GM19023 (cell line): Measurements from ENCODE around the gene MST1.

Experiments used
- ATAC-seq: cut with Tn5 transposase; IDR thresholded peaks from one replicate; pipeline ENCODE4 v1.9.1; 2021; ENCODE audit warnings: mild to moderate bottlenecking, moderate library complexity; ENCODE audit not compliant: unreplicated experiment

Gene MST1

DNA sequence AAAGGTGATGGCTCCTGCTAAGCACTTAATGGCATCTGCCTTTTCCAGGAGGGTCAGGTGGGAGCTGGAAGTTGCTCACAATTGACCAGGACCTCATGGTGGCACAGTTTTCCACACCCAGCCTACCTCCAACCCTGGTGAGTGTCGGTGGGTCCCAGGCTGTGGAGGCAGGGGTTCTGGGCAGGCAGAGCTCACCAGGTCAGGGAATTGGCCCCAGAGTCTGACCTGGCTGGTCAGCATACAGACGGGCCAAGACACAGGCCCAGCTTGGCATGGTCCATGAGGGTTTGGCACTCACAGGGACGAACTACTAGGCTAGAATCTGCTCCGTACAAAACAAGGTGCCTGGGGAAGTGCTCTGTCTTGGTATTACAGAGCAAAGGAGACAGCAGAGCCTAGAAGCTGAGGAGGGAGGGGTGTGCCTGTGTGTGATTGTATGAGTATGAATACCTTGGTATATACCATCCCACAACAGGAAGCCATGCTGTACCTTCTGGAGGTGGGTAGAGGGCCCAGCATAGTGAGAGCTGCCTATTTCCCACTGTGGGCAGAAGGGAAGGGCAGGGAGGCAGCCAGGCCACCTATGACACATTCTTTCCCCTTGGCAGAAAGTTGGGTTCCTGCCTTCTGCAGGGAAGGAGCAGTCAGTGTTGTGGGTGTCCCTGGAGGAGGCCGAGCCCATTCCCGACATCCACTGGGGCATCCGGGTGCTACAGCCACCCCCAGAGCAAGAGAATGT, 8.6 kb downstream of the MST1 start:
- no peak for ATAC-seq

DNA sequence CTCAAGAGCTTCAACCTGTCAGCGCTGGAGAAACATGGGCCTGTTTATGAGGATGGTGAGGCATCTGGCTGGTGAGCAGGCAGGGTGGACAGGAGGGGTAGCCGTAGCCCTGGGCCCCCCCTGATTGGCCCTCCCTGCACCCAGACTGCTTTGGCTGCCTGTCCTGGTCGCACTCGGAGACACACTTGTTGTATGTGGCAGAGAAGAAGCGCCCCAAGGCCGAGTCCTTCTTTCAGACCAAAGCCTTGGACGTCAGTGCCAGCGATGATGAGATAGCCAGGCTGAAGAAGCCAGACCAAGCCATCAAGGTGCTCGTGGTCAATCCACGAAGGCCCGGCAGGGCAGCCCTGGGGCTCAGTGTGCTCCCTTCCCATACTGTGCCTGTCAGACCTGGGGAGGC, 13.4 kb downstream of the MST1 start:
- ATAC-seq: no peak

DNA sequence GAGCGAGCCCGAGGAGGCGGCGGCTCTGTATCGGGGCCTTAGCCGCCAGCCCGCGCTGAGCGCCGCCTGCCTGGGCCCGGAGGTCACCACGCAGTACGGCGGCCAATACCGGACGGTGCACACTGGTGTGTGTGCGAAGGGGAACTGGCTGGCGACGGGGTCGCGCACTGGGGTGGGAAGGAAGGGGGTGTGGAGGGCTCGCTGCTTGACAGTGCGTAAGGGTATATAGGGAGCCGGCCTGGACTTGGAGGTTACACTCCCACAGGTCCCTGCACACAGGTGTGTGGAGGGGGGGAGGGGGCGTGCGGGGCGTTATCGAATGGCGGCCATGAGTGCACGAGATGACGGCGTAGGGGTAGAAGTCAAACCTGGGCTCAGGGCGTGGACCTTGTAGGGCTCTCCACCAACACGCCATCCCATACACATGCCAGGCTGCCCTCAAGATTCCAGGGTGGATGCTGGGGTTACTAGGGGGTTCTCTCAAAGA, 14.7 kb downstream of the MST1 start:
- peak; percentile 26 for ATAC-seq

DNA sequence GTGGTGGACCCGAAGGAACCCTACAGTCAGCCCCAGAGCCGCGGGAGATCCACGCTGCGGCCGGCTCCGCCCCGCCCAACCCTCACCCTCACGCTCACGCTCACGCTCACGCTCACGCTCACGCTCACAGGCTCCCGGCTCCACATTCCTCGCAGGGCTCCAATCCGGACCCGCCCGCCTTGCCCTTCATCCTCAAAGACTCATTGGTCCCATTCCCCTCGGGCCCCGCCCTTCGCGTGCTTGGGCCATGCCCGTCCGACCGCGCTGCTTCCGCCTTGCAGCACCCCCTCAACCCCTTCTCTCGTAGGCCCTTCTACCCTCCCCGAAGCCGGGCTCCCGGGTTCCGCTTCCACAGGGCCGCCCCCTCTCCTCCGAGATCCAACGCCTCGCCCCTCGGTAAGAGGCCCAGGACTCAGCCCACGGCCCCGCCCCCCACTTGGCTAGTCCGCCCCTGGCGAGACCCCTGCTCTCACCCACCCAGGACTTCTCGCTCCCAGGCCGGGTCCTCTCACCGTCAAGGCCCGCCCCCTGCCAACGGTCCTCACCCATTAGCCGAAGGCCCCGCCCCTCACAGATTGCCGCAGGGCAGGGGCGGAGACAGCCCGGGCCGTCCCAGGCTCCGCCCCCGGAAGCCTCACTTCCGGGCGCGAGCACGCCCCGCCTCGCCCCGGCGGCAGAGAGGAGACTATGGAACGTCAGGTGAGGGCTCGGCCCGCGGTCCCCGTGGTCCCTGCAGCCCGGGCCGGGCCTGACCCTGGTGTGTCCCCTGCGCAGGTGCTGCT, 15.4 kb downstream of the MST1 start, which contains the start of gene APEH:
Gene APEH, plus strand, starts transcription at position 637 of the 782 bp plus-strand sequence. Its CDS starts 51 bp downstream, at position 688.
- ATAC-seq: peak; percentile 80

DNA sequence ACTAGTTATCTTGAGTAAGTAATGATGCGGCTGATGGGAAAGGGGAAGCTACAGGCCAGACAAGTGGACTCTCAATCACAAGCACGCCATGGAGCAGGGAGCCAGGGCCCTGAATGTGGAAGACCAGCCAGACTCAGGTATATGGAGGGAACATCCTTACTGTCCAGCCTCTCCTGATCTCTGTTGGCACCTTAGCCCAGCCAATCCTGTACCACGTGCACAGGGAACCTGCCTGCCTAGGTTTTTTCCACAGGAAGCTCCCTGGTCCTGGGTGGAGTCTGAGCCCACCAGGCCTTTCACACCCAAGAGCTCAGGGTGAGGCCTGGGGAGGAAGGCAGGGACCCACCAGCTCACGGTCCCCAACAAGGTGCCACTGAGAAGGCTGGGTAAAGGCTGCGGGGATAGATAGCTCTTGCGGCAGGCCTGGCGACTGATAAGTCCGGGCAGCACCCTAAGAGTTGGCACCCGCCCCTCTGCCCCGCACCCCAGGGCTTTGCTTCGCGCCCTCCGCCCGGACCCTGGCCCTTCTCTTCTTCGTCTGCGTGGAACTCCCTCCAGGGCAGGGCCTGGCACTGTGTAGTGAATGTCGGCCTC, 16.1 kb downstream of the MST1 start:
- no peak for ATAC-seq

DNA sequence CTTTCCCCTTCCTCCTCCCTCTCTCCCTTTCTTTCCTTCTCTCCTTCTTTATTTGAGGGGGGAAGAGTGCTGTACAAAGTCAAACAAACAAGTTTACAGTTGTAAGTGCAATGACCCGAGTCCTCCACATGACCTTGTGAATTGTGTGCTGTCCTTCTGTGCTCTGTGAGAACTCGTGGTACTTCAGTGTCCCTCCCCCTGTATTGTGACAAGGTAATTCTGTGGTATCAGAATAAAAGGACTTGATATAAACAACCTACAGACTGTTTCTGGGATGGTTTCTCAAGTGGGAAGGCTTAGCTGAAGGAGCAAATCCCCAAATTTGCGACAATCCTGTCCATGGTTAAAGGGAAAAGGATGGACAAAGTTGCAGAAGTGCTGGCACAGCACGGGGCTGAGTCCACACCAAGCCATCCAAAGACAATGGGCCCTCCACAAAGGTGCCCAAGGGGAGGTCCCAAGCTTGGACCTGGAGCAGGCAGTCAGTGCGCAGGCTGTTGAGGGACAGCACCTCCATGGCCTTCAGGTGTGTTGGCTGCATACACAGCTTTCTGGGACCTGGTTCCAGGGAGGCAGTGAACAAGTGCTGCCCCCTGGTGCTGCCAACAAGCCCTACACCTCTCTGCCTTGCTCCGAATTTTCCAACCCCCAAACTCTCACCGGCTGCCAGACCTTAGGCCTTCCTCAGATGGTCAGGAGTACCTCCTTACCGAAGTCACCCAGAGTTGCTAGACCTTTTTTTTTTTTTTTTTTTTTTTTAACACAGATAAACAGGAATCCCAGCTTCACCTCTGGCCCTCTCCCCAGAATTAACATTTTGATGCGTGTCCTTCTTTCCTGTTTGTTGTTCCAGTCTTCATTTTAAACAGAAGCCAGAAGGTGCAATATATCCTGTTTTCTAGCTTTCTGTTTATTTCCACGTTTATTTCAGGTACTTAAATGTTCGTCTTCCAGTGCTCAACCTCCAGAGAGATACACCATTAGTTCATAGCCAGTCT, 17.7 kb downstream of the MST1 start:
- no peak for ATAC-seq

DNA sequence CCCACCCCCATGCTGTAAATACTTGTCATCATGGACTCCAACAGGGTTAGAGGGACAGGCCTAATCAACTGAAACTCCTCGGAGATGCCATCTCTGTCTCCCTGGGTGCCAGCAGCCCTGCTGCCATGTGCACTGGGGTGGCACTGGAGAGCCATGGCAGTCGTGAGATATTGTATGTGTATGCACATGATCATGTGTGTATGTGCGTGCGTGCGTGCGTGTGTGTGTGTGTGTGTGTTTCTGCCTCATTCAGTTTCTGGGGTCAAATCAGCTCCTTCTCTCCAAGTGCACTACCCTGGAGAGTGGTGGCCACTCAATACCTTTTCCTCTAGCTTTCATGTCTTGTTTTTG, 18.4 kb downstream of the MST1 start:
- ATAC-seq: no peak

DNA sequence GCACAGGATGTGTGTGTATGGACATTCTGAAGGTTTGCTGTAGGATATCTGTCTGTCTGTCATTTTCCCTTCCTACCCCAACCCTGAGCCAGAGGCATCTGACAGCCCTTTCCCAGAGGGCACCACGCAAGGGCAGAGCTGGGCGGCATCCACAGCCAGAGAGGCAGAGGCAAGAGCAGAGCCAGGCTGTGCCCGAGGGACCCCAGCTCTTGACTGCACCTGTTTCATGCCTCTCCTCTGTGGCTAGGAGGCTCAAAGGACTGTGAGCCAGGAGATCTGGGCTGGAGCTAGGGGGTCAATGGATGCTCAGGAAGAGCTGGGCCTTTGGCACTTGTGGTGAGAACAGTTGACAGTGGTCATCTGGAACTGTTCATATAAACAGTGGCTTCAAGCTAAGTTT, 19.9 kb downstream of the MST1 start:
- ATAC-seq: no peak

DNA sequence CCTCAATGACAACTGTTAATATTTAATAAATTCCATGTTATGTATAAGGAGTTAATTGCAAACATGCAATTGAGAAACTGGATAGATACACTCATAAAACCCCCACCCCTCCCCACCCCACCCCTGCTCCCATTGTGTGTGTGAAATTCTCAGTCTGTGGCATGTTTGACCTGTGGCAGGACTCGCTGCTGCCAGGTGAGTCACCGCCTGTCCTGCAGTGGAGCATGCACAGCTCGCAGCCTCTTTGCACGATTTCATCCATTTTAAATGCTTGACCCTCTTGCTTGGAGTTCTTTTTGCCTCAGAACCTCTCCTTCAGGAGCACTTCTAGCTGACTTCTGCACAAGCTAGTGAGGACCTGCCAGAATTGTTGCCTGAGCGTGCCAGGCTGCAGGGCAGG, 20.4 kb downstream of the MST1 start:
- no peak for ATAC-seq

DNA sequence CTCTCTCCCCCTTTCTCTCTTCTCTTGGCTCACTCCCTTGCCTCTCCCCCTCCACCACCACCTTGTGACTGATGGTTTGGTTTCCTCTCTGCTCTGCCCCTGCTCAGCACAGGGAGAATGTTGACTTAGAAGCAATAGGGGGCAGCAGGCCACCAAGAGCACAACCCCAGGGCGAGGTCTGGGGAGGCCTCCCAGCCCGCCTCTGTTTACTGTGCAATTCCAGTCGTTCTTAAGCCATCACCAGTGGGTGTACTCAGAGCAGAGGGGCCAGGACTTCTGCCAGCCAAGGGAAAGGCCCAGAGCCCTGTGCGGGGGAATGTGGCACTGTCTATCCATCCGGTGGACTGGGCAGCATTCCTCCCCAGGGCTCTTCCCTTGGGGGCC, 20.9 kb downstream of the MST1 start:
- no peak for ATAC-seq

DNA sequence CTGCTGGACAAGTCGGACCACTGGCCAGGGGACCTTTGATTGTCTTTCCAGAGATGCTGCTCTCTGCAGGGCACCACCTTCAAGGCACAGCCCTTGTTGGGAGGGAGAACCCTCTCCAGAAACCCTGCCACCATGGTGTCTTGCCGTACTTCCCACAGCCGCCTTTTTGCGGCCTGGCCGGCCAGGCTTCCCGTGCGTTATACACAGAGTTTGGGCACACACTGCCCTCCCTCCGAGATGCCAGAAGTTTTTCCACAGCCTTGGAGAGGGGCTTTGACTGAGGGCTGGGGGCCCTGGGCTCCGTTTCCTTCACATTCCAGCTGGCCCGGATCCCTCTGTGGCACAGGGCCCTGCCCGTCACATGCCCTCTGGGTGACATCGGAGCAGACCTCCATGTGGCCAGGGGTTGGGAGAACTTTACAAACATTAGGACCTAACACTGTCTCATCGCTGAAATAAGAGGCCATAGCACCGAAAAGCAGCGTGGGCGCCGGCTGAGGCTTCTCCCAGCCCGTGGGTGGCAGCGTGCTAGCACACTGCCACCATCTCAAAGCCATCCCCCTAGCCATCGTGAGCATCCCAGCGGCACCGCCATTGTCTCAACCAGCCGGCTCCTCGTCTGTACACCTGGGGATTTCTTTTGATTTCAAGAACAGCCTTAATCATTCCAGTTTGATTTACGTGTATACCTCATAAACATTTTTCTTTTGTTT, 21.4 kb downstream of the MST1 start:
- ATAC-seq: no peak

DNA sequence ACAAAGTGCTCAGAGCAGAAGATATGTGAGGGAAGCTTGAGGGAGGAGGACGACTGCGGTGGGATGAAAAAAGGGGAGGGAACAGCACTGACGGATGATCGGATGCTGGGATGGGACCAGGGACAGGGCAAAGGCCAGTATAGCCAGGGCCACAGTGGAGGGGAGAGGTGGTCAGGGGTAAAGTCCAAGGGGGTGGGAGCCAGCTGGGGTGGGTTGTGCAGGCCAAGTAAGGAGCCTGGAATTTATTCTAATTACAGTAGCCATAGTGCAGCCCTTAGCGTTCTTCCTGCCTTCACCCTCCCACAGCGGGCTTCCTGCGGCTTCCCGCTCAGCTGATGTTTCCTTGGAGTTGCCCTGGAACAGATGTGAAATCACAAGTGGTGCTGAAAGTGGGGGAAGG, 22.7 kb downstream of the MST1 start:
- ATAC-seq: no peak

DNA sequence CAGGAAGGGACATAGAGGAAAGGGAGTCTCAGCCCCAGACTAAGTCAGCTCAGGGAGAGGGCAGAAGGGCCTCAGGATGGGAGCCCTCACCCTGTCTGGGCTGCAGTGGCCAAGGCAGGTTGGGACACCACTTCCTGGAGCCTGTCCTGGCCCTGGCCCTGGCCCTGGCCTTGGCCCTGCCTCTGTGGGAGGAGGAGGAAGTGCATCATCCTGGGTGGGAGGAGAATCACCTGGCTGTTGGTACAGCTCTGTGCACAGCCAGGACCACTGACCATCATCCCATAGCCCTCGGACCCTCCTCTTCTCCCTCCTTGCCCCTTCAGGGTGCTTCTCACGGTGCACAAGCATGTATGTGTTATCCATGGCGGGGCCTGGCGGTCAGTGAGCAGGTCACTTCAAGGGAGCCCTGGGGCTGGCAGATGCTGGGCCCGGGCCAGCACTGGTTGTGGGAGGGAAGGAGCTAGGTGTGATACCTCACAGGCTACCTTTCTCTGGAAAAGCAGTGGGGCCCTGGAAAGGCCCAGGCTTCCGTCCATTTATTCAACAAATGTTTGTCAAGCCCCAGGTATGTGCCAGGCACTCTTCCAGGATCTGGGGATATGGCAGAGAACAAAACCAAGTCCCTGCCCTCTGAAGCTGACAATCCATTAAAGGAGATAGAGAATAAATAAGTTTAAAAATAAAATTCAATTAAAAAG, 23.3 kb downstream of the MST1 start:
- ATAC-seq: no peak

DNA sequence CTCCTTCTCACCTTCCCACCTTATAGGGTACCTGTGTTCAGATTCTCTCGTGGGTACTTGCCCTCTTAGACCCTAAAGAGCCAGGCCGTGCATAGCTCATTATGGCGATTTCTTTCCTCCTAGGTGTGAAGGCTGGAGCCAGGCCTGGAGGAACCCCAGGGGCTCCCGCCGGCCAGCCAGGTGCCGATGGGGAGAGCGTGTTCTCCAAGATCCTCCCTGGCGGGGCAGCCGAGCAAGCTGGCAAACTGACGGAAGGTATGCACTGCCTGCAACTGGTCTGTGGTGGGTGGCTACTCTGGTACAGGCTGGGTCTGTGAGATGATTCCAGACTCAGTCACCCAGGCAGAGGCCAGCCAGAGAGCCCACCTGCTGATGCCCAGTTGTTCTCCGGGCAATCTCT, 25.0 kb downstream of the MST1 start:
- ATAC-seq: no peak

DNA sequence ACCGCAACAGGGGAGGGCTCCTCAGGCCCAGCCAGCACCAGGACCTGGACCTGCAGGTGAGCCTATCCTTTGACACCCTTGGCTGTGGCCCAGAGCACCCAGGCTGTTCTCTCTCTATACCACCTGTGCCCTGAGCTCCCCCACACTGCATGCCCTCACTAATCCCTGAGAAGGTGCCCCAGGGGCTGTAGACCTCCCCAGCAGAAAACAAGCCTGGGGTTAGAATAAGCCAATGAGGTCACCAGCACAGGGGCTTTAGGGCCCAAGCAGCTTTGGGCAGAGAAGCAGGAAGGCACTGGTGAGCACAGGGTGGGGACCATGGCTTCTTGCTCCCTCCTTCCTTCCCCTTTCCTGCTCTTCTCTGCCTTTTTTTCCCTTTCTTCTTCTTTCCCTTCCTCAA, 25.4 kb downstream of the MST1 start:
- no peak for ATAC-seq

DNA sequence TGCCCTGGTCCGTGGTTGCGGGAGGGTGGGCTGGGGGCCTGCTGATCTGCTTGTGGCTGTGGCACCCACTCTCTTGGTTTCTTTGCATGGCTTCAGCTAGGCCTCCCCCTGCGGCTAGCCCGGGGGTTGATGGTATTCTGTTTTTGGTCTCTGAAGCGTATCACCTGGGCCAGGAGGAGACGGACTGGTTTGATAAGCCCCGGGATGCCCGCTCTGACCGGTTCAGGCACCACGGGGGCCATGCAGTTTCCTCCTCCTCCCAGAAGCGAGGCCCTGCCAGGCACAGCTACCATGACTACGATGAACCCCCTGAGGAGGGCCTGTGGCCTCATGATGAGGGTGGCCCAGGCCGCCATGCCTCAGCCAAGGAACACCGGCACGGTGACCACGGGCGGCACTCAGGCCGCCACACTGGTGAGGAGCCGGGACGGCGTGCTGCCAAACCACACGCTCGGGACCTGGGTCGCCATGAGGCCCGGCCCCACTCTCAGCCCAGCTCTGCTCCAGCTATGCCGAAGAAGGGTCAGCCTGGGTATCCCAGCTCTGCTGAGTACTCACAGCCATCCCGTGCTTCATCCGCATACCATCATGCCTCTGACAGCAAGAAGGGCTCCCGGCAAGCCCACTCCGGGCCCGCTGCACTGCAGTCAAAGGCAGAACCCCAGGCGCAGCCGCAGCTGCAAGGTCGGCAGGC, 26.4 kb downstream of the MST1 start:
- ATAC-seq: no peak

DNA sequence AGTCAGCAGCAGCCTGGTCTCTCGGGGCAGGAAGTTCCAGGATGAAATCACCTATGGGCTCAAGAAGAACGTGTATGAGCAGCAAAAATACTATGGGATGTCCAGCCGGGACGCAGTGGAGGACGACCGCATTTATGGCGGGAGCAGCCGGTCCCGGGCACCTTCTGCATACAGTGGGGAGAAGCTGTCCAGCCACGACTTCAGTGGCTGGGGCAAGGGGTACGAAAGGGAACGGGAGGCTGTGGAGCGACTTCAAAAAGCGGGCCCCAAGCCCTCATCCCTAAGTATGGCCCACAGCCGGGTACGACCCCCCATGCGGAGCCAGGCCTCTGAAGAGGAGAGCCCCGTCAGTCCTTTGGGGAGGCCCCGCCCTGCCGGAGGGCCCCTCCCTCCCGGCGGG, 27.3 kb downstream of the MST1 start:
- no peak for ATAC-seq

DNA sequence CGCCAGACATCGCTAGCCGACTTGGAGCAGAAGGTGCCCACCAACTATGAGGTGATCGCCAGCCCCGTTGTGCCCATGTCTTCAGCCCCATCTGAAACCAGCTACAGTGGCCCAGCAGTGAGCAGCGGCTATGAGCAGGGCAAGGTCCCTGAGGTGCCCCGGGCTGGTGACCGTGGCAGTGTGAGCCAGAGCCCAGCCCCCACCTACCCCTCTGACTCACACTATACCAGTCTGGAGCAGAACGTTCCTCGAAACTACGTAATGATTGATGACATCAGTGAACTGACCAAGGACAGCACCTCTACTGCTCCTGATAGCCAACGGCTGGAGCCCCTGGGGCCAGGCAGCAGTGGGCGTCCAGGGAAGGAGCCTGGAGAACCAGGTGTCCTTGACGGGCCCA, 28.0 kb downstream of the MST1 start:
- no peak for ATAC-seq

DNA sequence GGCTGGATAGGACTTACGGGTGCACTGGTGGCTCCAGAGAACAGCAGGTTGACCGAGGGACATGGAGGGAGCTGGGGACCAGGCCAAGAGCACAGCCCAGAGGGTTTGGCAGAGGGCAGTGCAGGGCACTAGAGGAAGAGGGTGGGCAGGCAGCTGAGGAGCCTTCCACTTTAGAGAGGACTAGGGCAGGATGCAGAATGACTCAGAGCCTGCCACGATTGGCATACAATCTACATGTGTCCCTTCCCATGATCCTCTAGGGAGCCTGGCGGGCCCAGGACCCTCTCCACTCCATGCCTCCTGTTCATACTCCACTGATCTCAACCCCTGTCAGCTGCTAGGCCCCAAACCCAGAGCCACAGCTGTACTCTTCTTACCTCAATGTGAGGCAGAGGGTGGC, 29.5 kb downstream of the MST1 start:
- ATAC-seq: no peak
